Panc1 (cell line): ENCODE measurements around the gene SPTBN1. TPM values are rescaled to one million over a fixed set of nuclear protein-coding genes. Genes with fewer than 3 reads are reported as not detected.

Source experiments
- ATAC-seq: fragments of 200-7000 bp; cut with Tn5 transposase; 2 replicates; pipeline ENCODE4 v1.9.1; 2020; ENCODE audit warnings: mild to moderate bottlenecking, moderate library complexity
- BruUV-seq: library from RNA; stranded (reverse); fragments of 400-500 nt; replicated peaks from 2 replicates; lab custom pipeline; 2021; lab: Mats Ljungman, UMichigan
- CTCF ChIA-PET: fragments of 300-600 bp; sonication (Branson Sonifier 250); formaldehyde crosslinking; loops from one replicate; lab custom pipeline; 2022; ENCODE audit warnings: antibody characterized with exemption; lab: Charles Lee
- POLR2A ChIA-PET: fragments of 300-600 bp; sonication (Branson Sonifier 250); formaldehyde crosslinking; loops from one replicate; lab custom pipeline; 2022; ENCODE audit warnings: antibody characterized with exemption; lab: Charles Lee
- DNase-seq: peaks from one replicate; pipeline ENCODE4 v3.0.0-alpha.2; 2010; ENCODE audit warnings: low read depth, low spot score
- H3K27ac ChIP-seq: 2 replicates; pipeline ENCODE4 v1.5.1; 2011; ENCODE audit warnings: mild to moderate bottlenecking, low read length, inconsistent platforms
- H3K27me3 ChIP-seq: fragments of 200-500 bp; sonication (Bioruptor generic); 2 replicates; pipeline ENCODE4 v1.6.0; 2014; ENCODE audit warnings: low read length, inconsistent platforms; ENCODE audit not compliant: control insufficient read depth, insufficient read depth
- H3K36me3 ChIP-seq: fragments of 200-500 bp; sonication (Bioruptor generic); 2 replicates; pipeline ENCODE4 v1.5.1; 2014; ENCODE audit warnings: inconsistent platforms, mild to moderate bottlenecking, low read length, moderate library complexity; ENCODE audit not compliant: control insufficient read depth, insufficient read depth
- H3K4me1 ChIP-seq: 2 replicates; pipeline ENCODE4 v1.5.1; 2011; ENCODE audit warnings: inconsistent platforms, mild to moderate bottlenecking, low read length, moderate library complexity; ENCODE audit not compliant: control insufficient read depth, insufficient read depth
- H3K4me3 ChIP-seq, 2 experiments: 2 replicates each; pipeline ENCODE4 v1.5.1; 2011 to 2012; ENCODE audit warnings: low read depth in 2 of 2, low read length in 2 of 2, mild to moderate bottlenecking in 2 of 2, inconsistent platforms in 1 of 2, moderate library complexity in 1 of 2
- H3K9me3 ChIP-seq: fragments of 200-500 bp; sonication (Bioruptor generic); 2 replicates; pipeline ENCODE4 v1.5.1; 2014; ENCODE audit warnings: low read depth, mild to moderate bottlenecking, inconsistent platforms, low read length, moderate library complexity; ENCODE audit not compliant: control insufficient read depth, insufficient read depth
- POLR2AphosphoS5 ChIP-seq: IDR thresholded peaks from 2 replicates; pipeline ENCODE4 v1.6.1; 2012; ENCODE audit warnings: mild to moderate bottlenecking, low read depth, low read length, moderate library complexity
- REST ChIP-seq, 2 experiments: IDR thresholded peaks; 2 replicates each; pipeline ENCODE4 v1.6.1; 2011 to 2012; ENCODE audit warnings: low read depth in 2 of 2, control low read depth in 1 of 2, low read length in 1 of 2, mild to moderate bottlenecking in 1 of 2, moderate library complexity in 1 of 2; ENCODE audit not compliant: insufficient read depth in 1 of 2
- SIN3A ChIP-seq: IDR thresholded peaks from 2 replicates; pipeline ENCODE4 v1.6.1; 2012; ENCODE audit warnings: low read depth, mild to moderate bottlenecking, low read length, moderate library complexity, borderline replicate concordance; ENCODE audit not compliant: insufficient read depth
- TCF7L2 ChIP-seq: IDR thresholded peaks from 2 replicates; pipeline ENCODE4 v1.6.1; 2011; ENCODE audit warnings: mild to moderate bottlenecking, low read depth, low read length, inconsistent platforms
- in situ Hi-C: cut with HindIII; loops from 2 replicates; pipeline ENCODE4 v1.10.0; 2016; ENCODE audit warnings: low sequenced_read_pairs, low pct_unique_long_range_greater_than_20kb
- intact Hi-C: fragments of 100-400 bp; cut with micrococcal nuclease; formaldehyde crosslinking; loops from one replicate; pipeline ENCODE4 v1.10.0; 2022; ENCODE audit not compliant: unreplicated experiment
- total RNA-seq: library from RNA; stranded (reverse); gene quantifications from one replicate; pipeline ENCODE4 v1.2.1, GENCODE V29; 2021; ENCODE audit not compliant: unreplicated experiment
- TF ChIP-seq, protein P1 (sequence below): fragments of 450-650 bp; IDR thresholded peaks from 2 replicates; pipeline ENCODE4 v1.5.1; 2017; ENCODE audit warnings: mild to moderate bottlenecking

Gene SPTBN1
- total RNA-seq, 1 experiment from 2014 or later, result 169 TPM

DNA sequence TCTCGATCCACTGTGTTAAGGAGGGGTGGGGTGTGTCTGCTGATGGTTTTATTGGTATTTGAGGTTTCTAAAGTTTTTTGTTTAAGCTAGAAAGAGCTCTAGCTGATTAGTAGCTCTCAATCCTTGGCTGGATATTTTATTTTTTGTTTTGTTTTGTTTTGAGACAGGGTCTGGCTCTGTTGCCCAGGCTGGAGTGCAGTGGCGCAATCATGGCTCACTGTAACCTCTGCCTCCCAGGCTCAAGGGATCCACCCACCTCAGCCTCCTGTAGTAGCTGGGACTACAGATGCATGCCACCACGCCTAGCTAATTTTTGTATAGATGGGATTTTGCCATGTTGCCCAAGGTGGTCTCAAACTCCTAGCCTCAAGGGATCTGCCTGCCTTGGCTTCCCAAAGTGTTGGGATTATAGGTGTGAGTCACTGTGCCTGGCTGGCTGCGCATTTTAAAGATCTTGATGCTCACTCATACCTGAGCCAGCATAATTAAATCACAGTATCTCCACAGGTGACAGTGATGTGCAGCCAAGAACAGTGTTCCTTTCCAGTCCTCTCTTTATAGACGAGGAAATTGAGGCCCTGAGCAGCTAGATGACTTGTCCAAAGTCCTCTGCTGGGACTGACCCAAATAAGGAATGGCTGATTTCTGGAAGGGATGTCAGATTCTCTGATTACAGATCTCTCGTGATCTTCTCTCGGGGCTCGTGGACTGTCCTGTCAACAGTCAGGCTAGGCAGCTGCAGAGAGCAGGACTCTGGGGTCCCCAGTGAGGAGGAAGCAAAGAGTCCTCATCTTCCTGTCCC is 44.5 kb downstream of the SPTBN1 start:
- no peak for TF ChIP-seq POLR2AphosphoS5
- TF ChIP-seq TCF7L2, result no peak
- no peak for TF ChIP-seq REST (IDR thresholded peaks at IDR 0.05; ENCODE audit: insufficient read depth in 1 of 2, low read depth in 2 of 2, low read length in 1 of 2)
- no peak for TF ChIP-seq SIN3A
- TF ChIP-seq, protein P1, sequence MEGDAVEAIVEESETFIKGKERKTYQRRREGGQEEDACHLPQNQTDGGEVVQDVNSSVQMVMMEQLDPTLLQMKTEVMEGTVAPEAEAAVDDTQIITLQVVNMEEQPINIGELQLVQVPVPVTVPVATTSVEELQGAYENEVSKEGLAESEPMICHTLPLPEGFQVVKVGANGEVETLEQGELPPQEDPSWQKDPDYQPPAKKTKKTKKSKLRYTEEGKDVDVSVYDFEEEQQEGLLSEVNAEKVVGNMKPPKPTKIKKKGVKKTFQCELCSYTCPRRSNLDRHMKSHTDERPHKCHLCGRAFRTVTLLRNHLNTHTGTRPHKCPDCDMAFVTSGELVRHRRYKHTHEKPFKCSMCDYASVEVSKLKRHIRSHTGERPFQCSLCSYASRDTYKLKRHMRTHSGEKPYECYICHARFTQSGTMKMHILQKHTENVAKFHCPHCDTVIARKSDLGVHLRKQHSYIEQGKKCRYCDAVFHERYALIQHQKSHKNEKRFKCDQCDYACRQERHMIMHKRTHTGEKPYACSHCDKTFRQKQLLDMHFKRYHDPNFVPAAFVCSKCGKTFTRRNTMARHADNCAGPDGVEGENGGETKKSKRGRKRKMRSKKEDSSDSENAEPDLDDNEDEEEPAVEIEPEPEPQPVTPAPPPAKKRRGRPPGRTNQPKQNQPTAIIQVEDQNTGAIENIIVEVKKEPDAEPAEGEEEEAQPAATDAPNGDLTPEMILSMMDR, result no peak
- no peaks in the 10 kb centered on the region for H3K36me3 ChIP-seq
- no peaks in the 10 kb centered on the region for H3K4me1 ChIP-seq
- ATAC-seq (no peak), DNase-seq (no peak)
- ChIA-PET CTCF (interaction anchor here (0.7 kb wide), 1 partner anchor 62 kb away, joined by 3 read pairs; no protein-coding TSS in a partner anchor), POLR2A (no interaction called here)
- no TSS peak for BruUV-seq
- no peak overlapping the region for H3K27ac ChIP-seq
- H3K4me3 ChIP-seq, result no peak overlapping the region
- intact Hi-C loops (no loop called here), in situ Hi-C loops (no loop called here)
- H3K27me3 ChIP-seq, result no peaks in the 10 kb centered on the region
- no peaks in the 10 kb centered on the region for H3K9me3 ChIP-seq

- in situ Hi-C loops, result no loop called here
- POLR2A ChIA-PET, result no interaction called here
- no TSS peak for BruUV-seq
- Histone ChIP-seq H3K9me3 (no peaks in the 10 kb centered on the region), H3K27ac (no peak overlapping the region), H3K4me3 (no peak overlapping the region), H3K27me3 (no peaks in the 10 kb centered on the region), H3K36me3 (no peaks in the 10 kb centered on the region), H3K4me1 (no peaks in the 10 kb centered on the region)
- TF ChIP-seq, protein P1, result no peak
- CTCF ChIA-PET, result interaction anchor here (0.6 kb wide), 1 partner anchor 174 kb away, joined by 3 read pairs; no protein-coding TSS in a partner anchor
- ATAC-seq, result no peak
- intact Hi-C loops, result no loop called here
- DNase-seq, result no peak
These were observed 46.6 kb downstream of the SPTBN1 start for GRCh38 chr2:54502731-54503130.
